AG09309 (cell line): ENCODE measurements around the gene PRR29.
"Not testable (repeated sequence)": the region's sequence is repeated elsewhere in the genome, so short reads cannot be mapped to it uniquely, and the experiment has no call there.

Experiments
- DNase-seq: peaks from one replicate; pipeline ENCODE4 v3.0.0-alpha.2; 2010; ENCODE audit warnings: low read depth
- H3K4me3 ChIP-seq: 2 replicates; pipeline ENCODE4 v1.5.1; 2011; ENCODE audit warnings: mild to moderate bottlenecking, low read depth, low read length, moderate library complexity; ENCODE audit not compliant: control insufficient read depth
- CTCF ChIP-seq: IDR thresholded peaks from 2 replicates; pipeline ENCODE4 v1.5.1; 2011; ENCODE audit warnings: mild to moderate bottlenecking, low read depth, low read length, inconsistent platforms; ENCODE audit not compliant: insufficient read depth, control insufficient read depth; ENCODE audit errors: missing control alignments

The PRR29 gene

GRCh38 chr17:63973930-63974593 is 24.1 kb upstream of the PRR29 start:
- DNase-seq: no peak

GRCh38 chr17:63974594-63975192 is 23.5 kb upstream of the PRR29 start:
- no peak overlapping the region for H3K4me3 ChIP-seq
- DNase-seq: no peak
- no peak for TF ChIP-seq CTCF

More at GRCh38 chr17:63973930-63974593, 24.1 kb upstream of the PRR29 start:
- no peak for TF ChIP-seq CTCF
- no peak overlapping the region for H3K4me3 ChIP-seq

- DNase-seq: no peak
- H3K4me3 ChIP-seq: no peak overlapping the region
- TF ChIP-seq CTCF: no peak
Measured at GRCh38 chr17:63975541-63976092, 22.5 kb upstream of the PRR29 start.

GRCh38 chr17:63976702-63977101 is 21.4 kb upstream of the PRR29 start:
- H3K4me3 ChIP-seq: no peak overlapping the region
- no peak for TF ChIP-seq CTCF
- no peak for DNase-seq

GRCh38 chr17:63978272-63979200 is 19.6 kb upstream of the PRR29 start:
- TF ChIP-seq CTCF: no peak
- no peak overlapping the region for H3K4me3 ChIP-seq
- DNase-seq: no peak

GRCh38 chr17:63982641-63983040 is 15.5 kb upstream of the PRR29 start:
- not testable (repeated sequence) for H3K4me3 ChIP-seq, DNase-seq
